Stimulated activated naive CD8-positive, alpha-beta T cell treated with anti-CD3 and anti-CD28 coated beads, Interleukin-15, Interleukin-2, amounts not matched to agents 100 U/mL and 50 U/mL, for 24 hours (primary cell): ENCODE results near the gene SYT6.

ENCODE experiments used
- ATAC-seq: fragments of 150-1000 bp; cut with Tn5 transposase; one replicate; pipeline ENCODE4 v1.10.0; 2021
- DNase-seq: peaks from one replicate; pipeline ENCODE4 v3.0.0; 2021

Gene SYT6

GRCh38 chr1:114154146-114154962, 685 bp upstream of the SYT6 start:
- peak; percentile 15 for DNase-seq
- ATAC-seq = peak; percentile 19

GRCh38 chr1:114152508-114153260, 985 bp downstream of the SYT6 start:
- peak; percentile 25 for DNase-seq
- ATAC-seq = no peak

- no peak for DNase-seq
- no peak for ATAC-seq
Measured at GRCh38 chr1:114152089-114152507, 1.6 kb downstream of the SYT6 start.

GRCh38 chr1:114150016-114150415, 3.7 kb downstream of the SYT6 start:
- no peak for DNase-seq
- ATAC-seq = no peak

- no peak for ATAC-seq
Measured at GRCh38 chr1:114149211-114149610, 4.5 kb downstream of the SYT6 start.

GRCh38 chr1:114145504-114146151, 8.0 kb downstream of the SYT6 start:
- ATAC-seq (no peak), DNase-seq (no peak)

More at GRCh38 chr1:114149211-114149610, 4.5 kb downstream of the SYT6 start:
- DNase-seq = no peak

- DNase-seq = no peak
Measured at GRCh38 chr1:114144016-114144415, 9.7 kb downstream of the SYT6 start.

GRCh38 chr1:114139540-114139939, 14.1 kb downstream of the SYT6 start:
- ATAC-seq (no peak), DNase-seq (no peak)

More at GRCh38 chr1:114144016-114144415, 9.7 kb downstream of the SYT6 start:
- ATAC-seq = no peak

GRCh38 chr1:114137497-114137896, 16.2 kb downstream of the SYT6 start:
- DNase-seq (no peak), ATAC-seq (no peak)

GRCh38 chr1:114135786-114136185, 17.9 kb downstream of the SYT6 start:
- DNase-seq (no peak), ATAC-seq (no peak)

- ATAC-seq (no peak), DNase-seq (no peak)
Measured at GRCh38 chr1:114134518-114134917, 19.2 kb downstream of the SYT6 start.

GRCh38 chr1:114133129-114133528, 20.5 kb downstream of the SYT6 start:
- ATAC-seq (no peak), DNase-seq (no peak)

GRCh38 chr1:114131526-114132220, 22.0 kb downstream of the SYT6 start:
- DNase-seq = no peak
- no peak for ATAC-seq

- no peak for ATAC-seq
- no peak for DNase-seq
Measured at GRCh38 chr1:114130846-114131525, 22.7 kb downstream of the SYT6 start.

- ATAC-seq (no peak), DNase-seq (no peak)
Measured at GRCh38 chr1:114130213-114130612, 23.5 kb downstream of the SYT6 start.

GRCh38 chr1:114128293-114128692, 25.4 kb downstream of the SYT6 start:
- ATAC-seq (no peak), DNase-seq (no peak)

GRCh38 chr1:114126261-114127095, 27.2 kb downstream of the SYT6 start:
- no peak for DNase-seq
- ATAC-seq = peak; percentile 46

GRCh38 chr1:114124644-114125043, 29.0 kb downstream of the SYT6 start:
- DNase-seq (no peak), ATAC-seq (no peak)

GRCh38 chr1:114122941-114123618, 30.6 kb downstream of the SYT6 start:
- no peak for ATAC-seq
- no peak for DNase-seq

GRCh38 chr1:114118351-114118990, 35.2 kb downstream of the SYT6 start:
- DNase-seq (no peak), ATAC-seq (no peak)
